GM12891 (cell line): ENCODE measurements around the gene SLC22A9.

Experiments used
- POLR2A ChIP-seq: IDR thresholded peaks from 2 replicates; pipeline ENCODE4 v1.6.1; 2011; ENCODE audit warnings: low read depth, low read length, control low read depth
- POLR2AphosphoS5 ChIP-seq: IDR thresholded peaks from 2 replicates; pipeline ENCODE4 v1.6.1; 2011; ENCODE audit warnings: low read depth, low read length, control low read depth
- SPI1 ChIP-seq: IDR thresholded peaks from 2 replicates; pipeline ENCODE4 v1.6.1; 2011; ENCODE audit warnings: low read depth, low read length, control low read depth
- TAF1 ChIP-seq: IDR thresholded peaks from 2 replicates; pipeline ENCODE4 v1.6.1; 2011; ENCODE audit warnings: low read depth, low read length, control low read depth

GRCh38 chr11:63405114-63405513 lies 35.5 kb downstream of the SLC22A9 start:
- TF ChIP-seq POLR2A (no peak), TAF1 (no peak), POLR2AphosphoS5 (no peak), SPI1 (no peak)
